WTC11 (cell line): Measurements from ENCODE around the gene GRIK2. TPM values are rescaled to one million over a fixed set of nuclear protein-coding genes. Genes with fewer than 3 reads are reported as not detected.

ENCODE experiments used
- ATAC-seq: fragments of 200-7000 bp; cut with Tn5 transposase; 2 replicates; pipeline ENCODE4 v1.10.0; 2021; ENCODE audit warnings: mild to moderate bottlenecking, moderate library complexity
- CTCF ChIA-PET: fragments of 300-600 bp; sonication (Branson Sonifier 250); formaldehyde crosslinking; loops from one replicate; lab custom pipeline; 2021; ENCODE audit warnings: antibody characterized with exemption; lab: Charles Lee
- POLR2A ChIA-PET: fragments of 350-600 bp; sonication (Branson Sonifier 250); formaldehyde crosslinking; loops from one replicate; lab custom pipeline; 2021; ENCODE audit warnings: antibody characterized with exemption; lab: Charles Lee
- DNase-seq: peaks from one replicate; pipeline ENCODE4 v3.0.0; 2021; ENCODE audit warnings: low spot score
- H3K27ac Mint-ChIP-seq: 2 replicates; pipeline ENCODE4 v1.8.0; 2021; ENCODE audit warnings: mixed read lengths
- H3K27me3 Mint-ChIP-seq: 2 replicates; pipeline ENCODE4 v1.8.0; 2021; ENCODE audit warnings: low read depth, mild to moderate bottlenecking, moderate library complexity, mixed read lengths
- H3K36me3 Mint-ChIP-seq: 2 replicates; pipeline ENCODE4 v1.8.0; 2021; ENCODE audit warnings: mixed read lengths
- H3K4me1 Mint-ChIP-seq: 2 replicates; pipeline ENCODE4 v1.8.0; 2022; ENCODE audit warnings: mixed read lengths
- H3K4me3 Mint-ChIP-seq: 2 replicates; pipeline ENCODE4 v1.8.0; 2021; ENCODE audit warnings: mild to moderate bottlenecking, moderate library complexity, mixed read lengths
- H3K9me3 Mint-ChIP-seq: 2 replicates; pipeline ENCODE4 v1.8.0; 2021; ENCODE audit warnings: mixed read lengths
- ATF1 ChIP-seq: sonication (generic); formaldehyde crosslinking; IDR thresholded peaks from 2 replicates; pipeline ENCODE4 v1.8.1; 2023; ENCODE audit warnings: mild to moderate bottlenecking, moderate library complexity, missing genetic modification reagents
- E2F5 ChIP-seq: sonication (generic); formaldehyde crosslinking; IDR thresholded peaks from 2 replicates; pipeline ENCODE4 v1.8.1; 2022; ENCODE audit warnings: mild to moderate bottlenecking, moderate library complexity, missing genetic modification reagents
- ERG ChIP-seq: fragments of 250-450 bp; sonication (Bioruptor Pico); IDR thresholded peaks from 2 replicates; pipeline ENCODE4 v1.8.0; 2021; ENCODE audit warnings: mild to moderate bottlenecking
- ETV6 ChIP-seq: sonication (generic); formaldehyde crosslinking; IDR thresholded peaks from 2 replicates; pipeline ENCODE4 v1.8.1; 2022; ENCODE audit warnings: mild to moderate bottlenecking, missing genetic modification reagents
- FOXJ3 ChIP-seq: sonication (generic); formaldehyde crosslinking; IDR thresholded peaks from 2 replicates; pipeline ENCODE4 v1.9.0; 2021; ENCODE audit warnings: missing genetic modification reagents, mild to moderate bottlenecking, borderline replicate concordance
- FOXP1 ChIP-seq: sonication (generic); formaldehyde crosslinking; IDR thresholded peaks from 2 replicates; pipeline ENCODE4 v1.8.0; 2022; ENCODE audit warnings: missing genetic modification reagents, mild to moderate bottlenecking, moderate library complexity, borderline replicate concordance
- GTF2I ChIP-seq: fragments of 250-450 bp; sonication (Bioruptor Pico); conservative IDR thresholded peaks from 2 replicates; pipeline ENCODE4 v1.4.0; 2021; ENCODE audit warnings: mild to moderate bottlenecking
- HMGXB4 ChIP-seq: sonication (generic); formaldehyde crosslinking; IDR thresholded peaks from 2 replicates; pipeline ENCODE4 v1.8.1; 2023; ENCODE audit warnings: mild to moderate bottlenecking, moderate library complexity, missing genetic modification reagents
- MAX ChIP-seq: sonication (generic); formaldehyde crosslinking; IDR thresholded peaks from 2 replicates; pipeline ENCODE4 v1.8.0; 2022; ENCODE audit warnings: mild to moderate bottlenecking, missing genetic modification reagents
- MXD4 ChIP-seq: fragments of 250-450 bp; sonication (Bioruptor Pico); IDR thresholded peaks from 2 replicates; pipeline ENCODE4 v1.8.0; 2021; ENCODE audit warnings: mild to moderate bottlenecking, moderate library complexity, borderline replicate concordance
- NFATC4 ChIP-seq: fragments of 250-450 bp; sonication (Bioruptor Pico); IDR thresholded peaks from 2 replicates; pipeline ENCODE4 v1.9.0; 2021; ENCODE audit warnings: mild to moderate bottlenecking
- NFE2L1 ChIP-seq: sonication (generic); formaldehyde crosslinking; IDR thresholded peaks from 2 replicates; pipeline ENCODE4 v1.8.1; 2023; ENCODE audit warnings: missing genetic modification reagents
- NR3C1 ChIP-seq: sonication (generic); formaldehyde crosslinking; conservative IDR thresholded peaks from 2 replicates; pipeline ENCODE4 v1.8.1; 2023; ENCODE audit warnings: low read depth, mild to moderate bottlenecking, missing genetic modification reagents
- OVOL2 ChIP-seq: fragments of 250-450 bp; sonication (Bioruptor Pico); IDR thresholded peaks from 2 replicates; pipeline ENCODE4 v1.9.0; 2021; ENCODE audit warnings: mild to moderate bottlenecking, borderline replicate concordance
- RORB ChIP-seq: fragments of 250-450 bp; sonication (Bioruptor Pico); IDR thresholded peaks from 2 replicates; pipeline ENCODE4 v1.9.0; 2021; ENCODE audit warnings: mild to moderate bottlenecking
- SMAD3 ChIP-seq: sonication (generic); formaldehyde crosslinking; IDR thresholded peaks from 2 replicates; pipeline ENCODE4 v1.8.0; 2022; ENCODE audit warnings: missing genetic modification reagents, mild to moderate bottlenecking, borderline replicate concordance
- SMAD4 ChIP-seq: sonication (generic); formaldehyde crosslinking; IDR thresholded peaks from 2 replicates; pipeline ENCODE4 v1.8.0; 2022; ENCODE audit warnings: mild to moderate bottlenecking, missing genetic modification reagents
- TCF7 ChIP-seq: sonication (generic); formaldehyde crosslinking; IDR thresholded peaks from 2 replicates; pipeline ENCODE4 v1.8.0; 2022; ENCODE audit warnings: mild to moderate bottlenecking, low read depth, missing genetic modification reagents, moderate library complexity
- ZBTB21 ChIP-seq: sonication (generic); formaldehyde crosslinking; IDR thresholded peaks from 2 replicates; pipeline ENCODE4 v1.8.1; 2023; ENCODE audit warnings: mild to moderate bottlenecking, missing genetic modification reagents, borderline replicate concordance
- ZNF232 ChIP-seq: sonication (generic); formaldehyde crosslinking; IDR thresholded peaks from 2 replicates; pipeline ENCODE4 v1.8.0; 2022; ENCODE audit warnings: mild to moderate bottlenecking, missing genetic modification reagents
- ZNF425 ChIP-seq: fragments of 250-450 bp; sonication (Bioruptor Pico); conservative IDR thresholded peaks from 2 replicates; pipeline ENCODE4 v1.9.0; 2021; ENCODE audit warnings: mild to moderate bottlenecking
- ZNF512 ChIP-seq: sonication (generic); formaldehyde crosslinking; IDR thresholded peaks from 2 replicates; pipeline ENCODE4 v1.8.1; 2022; ENCODE audit warnings: missing genetic modification reagents, borderline replicate concordance
- ZNF671 ChIP-seq: fragments of 250-450 bp; sonication (Bioruptor Pico); IDR thresholded peaks from 2 replicates; pipeline ENCODE4 v1.8.0; 2021; ENCODE audit warnings: mild to moderate bottlenecking
- total RNA-seq: library from RNA; stranded (reverse); gene quantifications from 3 replicates; pipeline ENCODE4 v1.2.3, GENCODE V29; 2021

The GRIK2 gene
- total RNA-seq, 1 experiment from 2014 or later: 2.7 TPM

GRCh38 chr6:101640131-101640530, 246.6 kb downstream of the GRIK2 start:
- Mint-ChIP-seq H3K9me3 (no peaks in the 10 kb centered on the region), H3K36me3 (no peaks in the 10 kb centered on the region), H3K27me3 (no peaks in the 10 kb centered on the region), H3K4me3 (no peak overlapping the region), H3K27ac (no peak overlapping the region), H3K4me1 (peaks cover 3% of the 10 kb centered on the region)
- DNase-seq (no peak), ATAC-seq (no peak)
- ChIA-PET CTCF (no interaction called here), POLR2A (no interaction called here)
- no peak for TF ChIP-seq ZBTB21 (CRISPR knock-in tag)
- TF ChIP-seq, all 79 proteins: peak for 0

GRCh38 chr6:101645770-101646169, 252.3 kb downstream of the GRIK2 start:
- no peak for DNase-seq

GRCh38 chr6:101650402-101651100, 257.0 kb downstream of the GRIK2 start:
- Mint-ChIP-seq H3K27ac (no peak overlapping the region; the same call in 1 of the 2 replicates), H3K36me3 (peaks cover 4% of the 10 kb centered on the region; the same call in 1 of the 2 replicates), H3K4me3 (peak overlapping the region; percentile 30), H3K9me3 (peaks cover 6% of the 10 kb centered on the region), H3K27me3 (no peaks in the 10 kb centered on the region), H3K4me1 (peaks cover 42% of the 10 kb centered on the region)
- DNase-seq (no peak), ATAC-seq (peak; percentile 78)
- ChIA-PET CTCF (no interaction called here), POLR2A (interaction anchor here (0.7 kb wide), 1 partner anchor 392 kb away, joined by 6 read pairs; no protein-coding TSS in a partner anchor)
- TF ChIP-seq SMAD3 (no peak), GTF2I (CRISPR knock-in tag) (no peak), ATF1 (CRISPR knock-in tag) (no peak), E2F5 (CRISPR knock-in tag) (no peak), ZNF425 (CRISPR knock-in tag) (no peak), ZNF671 (CRISPR knock-in tag) (no peak), FOXJ3 (CRISPR knock-in tag) (no peak), FOXP1 (CRISPR knock-in tag) (no peak)

More at GRCh38 chr6:101645770-101646169, 252.3 kb downstream of the GRIK2 start:
- TF ChIP-seq ETV6 (CRISPR knock-in tag): no peak
- TF ChIP-seq RORB (CRISPR knock-in tag): no peak
- no peak for TF ChIP-seq NFE2L1 (CRISPR knock-in tag)
- TF ChIP-seq NFATC4 (CRISPR knock-in tag): no peak
- no peak for TF ChIP-seq MXD4 (CRISPR knock-in tag)
- TF ChIP-seq SMAD4: no peak
- TF ChIP-seq TCF7 (CRISPR knock-in tag): no peak
- TF ChIP-seq NR3C1 (CRISPR knock-in tag): no peak
- no peak for TF ChIP-seq OVOL2
- no peak for TF ChIP-seq ERG
- TF ChIP-seq ZNF512 (CRISPR knock-in tag): no peak
- TF ChIP-seq ZNF671 (CRISPR knock-in tag): no peak
- no peak for TF ChIP-seq MAX
- no peak for TF ChIP-seq ZNF232
- no peak for TF ChIP-seq HMGXB4 (CRISPR knock-in tag)
- ChIA-PET POLR2A (no interaction called here), CTCF (interaction anchor here (0.5 kb wide), 1 partner anchor 975 kb away, joined by 3 read pairs; no protein-coding TSS in a partner anchor)
- H3K36me3 Mint-ChIP-seq: peaks cover 4% of the 10 kb centered on the region; the same call in 1 of the 2 replicates
- no peaks in the 10 kb centered on the region for H3K27me3 Mint-ChIP-seq
- no peak overlapping the region for H3K4me3 Mint-ChIP-seq
- H3K4me1 Mint-ChIP-seq: peaks cover 21% of the 10 kb centered on the region
- H3K27ac Mint-ChIP-seq: no peak overlapping the region
- ATAC-seq: no peak
- H3K9me3 Mint-ChIP-seq: peaks cover 3% of the 10 kb centered on the region; the same call in 1 of the 2 replicates
